Activated naive CD8-positive, alpha-beta T cell treated with anti-CD3 and anti-CD28 coated beads, Interleukin-2, amount 50 U/mL, for 24 hours (primary cell): ENCODE measurements around the gene NLRP10.

Experiments
- ATAC-seq: fragments of 150-1000 bp; cut with Tn5 transposase; one replicate; pipeline ENCODE4 v1.10.0; 2021
- DNase-seq: peaks from one replicate; pipeline ENCODE4 v3.0.0; 2021
- H3K27ac Mint-ChIP-seq: one replicate; pipeline ENCODE4 v1.8.0; 2021; ENCODE audit warnings: mild to moderate bottlenecking, mixed read lengths
- H3K27me3 Mint-ChIP-seq: one replicate; pipeline ENCODE4 v1.8.0; 2021; ENCODE audit warnings: mixed read lengths
- H3K36me3 Mint-ChIP-seq: one replicate; pipeline ENCODE4 v1.8.0; 2021; ENCODE audit warnings: low read depth, mixed read lengths
- H3K4me1 Mint-ChIP-seq: one replicate; pipeline ENCODE4 v1.8.0; 2021; ENCODE audit warnings: mixed read lengths
- H3K4me3 Mint-ChIP-seq: one replicate; pipeline ENCODE4 v1.8.0; 2021; ENCODE audit warnings: mild to moderate bottlenecking, moderate library complexity, mixed read lengths
- H3K9me3 Mint-ChIP-seq: one replicate; pipeline ENCODE4 v1.8.0; 2021; ENCODE audit warnings: mixed read lengths

NLRP10 gene

DNA sequence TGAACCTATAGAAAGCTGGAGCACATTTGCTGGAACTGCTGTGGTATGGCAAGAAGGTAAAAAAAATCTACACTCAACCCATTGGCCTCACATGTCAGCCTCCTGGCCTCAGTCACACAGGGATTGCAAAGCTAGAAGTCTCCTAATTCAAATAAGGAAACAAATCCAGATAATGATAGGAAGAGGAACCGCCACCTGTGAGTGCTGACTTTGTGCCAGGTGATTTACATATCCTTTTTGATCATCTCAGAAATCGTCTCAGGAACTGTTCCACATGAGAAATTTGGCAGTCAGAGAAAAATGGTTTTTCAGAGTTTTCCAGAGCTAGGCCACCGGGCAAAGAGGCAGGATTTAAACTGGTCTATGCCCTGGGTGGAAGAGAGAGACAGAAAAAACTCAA lies 986 bp downstream of the NLRP10 start:
- H3K4me3 Mint-ChIP-seq = no peak overlapping the region
- DNase-seq = no peak

DNA sequence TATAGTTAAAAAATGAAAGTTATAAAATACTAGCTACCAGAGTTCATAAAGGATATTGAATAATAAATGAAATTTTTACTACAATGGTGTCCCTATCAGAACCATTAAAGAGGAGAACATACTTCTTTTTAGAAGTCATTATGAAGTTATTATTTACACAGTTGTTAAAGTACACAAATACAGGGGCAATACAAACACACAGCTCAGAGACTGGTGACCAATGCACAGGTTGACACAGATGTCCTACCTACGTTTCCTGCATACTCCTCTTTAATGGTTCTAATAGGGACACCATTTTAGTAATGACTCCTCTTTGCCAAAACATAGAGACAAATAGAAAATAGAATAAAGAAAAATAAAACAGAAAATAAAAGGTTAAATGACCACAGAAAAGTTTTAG lies 10.1 kb downstream of the NLRP10 start:
- H3K9me3 Mint-ChIP-seq = no peaks in the 10 kb centered on the region
- no peak overlapping the region for H3K27ac Mint-ChIP-seq
- ATAC-seq = no peak
- DNase-seq = no peak
- no peaks in the 10 kb centered on the region for H3K36me3 Mint-ChIP-seq
- no peak overlapping the region for H3K4me3 Mint-ChIP-seq
- peaks cover 5% of the 10 kb centered on the region for H3K27me3 Mint-ChIP-seq
- H3K4me1 Mint-ChIP-seq = no peaks in the 10 kb centered on the region

More for the DNA sequence above, 986 bp downstream of the NLRP10 start:
- no peak for ATAC-seq
- Mint-ChIP-seq H3K27me3 (peaks cover 6% of the 10 kb centered on the region), H3K36me3 (no peaks in the 10 kb centered on the region), H3K4me1 (no peaks in the 10 kb centered on the region), H3K9me3 (no peaks in the 10 kb centered on the region), H3K27ac (no peak overlapping the region)

DNA sequence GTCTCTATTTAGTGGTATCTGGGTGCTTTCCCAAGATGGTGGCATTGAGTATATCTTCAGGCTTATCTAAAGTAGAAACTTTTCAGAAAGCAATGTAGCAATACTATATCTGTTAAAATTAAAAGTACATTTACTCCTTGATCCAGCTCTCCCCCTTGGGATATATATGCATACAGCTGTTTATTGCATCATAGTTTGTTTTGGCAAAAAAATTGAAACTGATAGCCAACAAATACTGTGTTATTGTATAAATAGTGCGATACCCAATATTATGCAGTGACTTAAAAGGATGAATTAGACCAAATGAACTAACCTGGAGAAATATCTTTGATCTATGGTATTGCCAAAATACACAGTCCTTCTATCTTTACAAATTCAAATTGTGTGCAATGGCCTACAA lies 15.3 kb downstream of the NLRP10 start:
- Mint-ChIP-seq H3K27ac (no peak overlapping the region), H3K4me1 (no peaks in the 10 kb centered on the region), H3K27me3 (peaks cover 4% of the 10 kb centered on the region), H3K9me3 (no peaks in the 10 kb centered on the region), H3K4me3 (no peak overlapping the region), H3K36me3 (no peaks in the 10 kb centered on the region)
- ATAC-seq (no peak), DNase-seq (no peak)

DNA sequence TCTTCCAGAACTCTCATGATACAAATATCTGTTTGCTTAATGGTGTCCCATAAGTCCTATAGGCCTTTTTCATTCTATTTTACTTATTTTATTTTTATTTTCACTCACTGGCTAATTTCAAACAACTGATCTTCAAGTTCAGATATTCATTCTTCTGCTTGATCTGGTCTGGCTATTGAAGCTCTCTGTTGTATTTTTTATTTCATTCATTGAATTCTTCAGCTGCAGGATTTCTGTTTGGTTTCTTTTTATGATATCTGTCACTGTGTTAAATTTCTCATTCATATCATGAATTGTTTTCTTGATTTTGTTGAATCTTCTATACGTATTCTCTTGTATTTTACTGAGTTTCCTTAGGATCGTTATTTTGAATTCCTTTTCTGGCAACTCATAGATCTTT lies 21.1 kb downstream of the NLRP10 start:
- H3K4me1 Mint-ChIP-seq = no peaks in the 10 kb centered on the region
- no peak overlapping the region for H3K27ac Mint-ChIP-seq
- ATAC-seq = no peak
- no peak for DNase-seq
- H3K4me3 Mint-ChIP-seq = no peak overlapping the region
- H3K36me3 Mint-ChIP-seq = no peaks in the 10 kb centered on the region
- H3K27me3 Mint-ChIP-seq = peaks cover 9% of the 10 kb centered on the region
- peaks cover 22% of the 10 kb centered on the region for H3K9me3 Mint-ChIP-seq

DNA sequence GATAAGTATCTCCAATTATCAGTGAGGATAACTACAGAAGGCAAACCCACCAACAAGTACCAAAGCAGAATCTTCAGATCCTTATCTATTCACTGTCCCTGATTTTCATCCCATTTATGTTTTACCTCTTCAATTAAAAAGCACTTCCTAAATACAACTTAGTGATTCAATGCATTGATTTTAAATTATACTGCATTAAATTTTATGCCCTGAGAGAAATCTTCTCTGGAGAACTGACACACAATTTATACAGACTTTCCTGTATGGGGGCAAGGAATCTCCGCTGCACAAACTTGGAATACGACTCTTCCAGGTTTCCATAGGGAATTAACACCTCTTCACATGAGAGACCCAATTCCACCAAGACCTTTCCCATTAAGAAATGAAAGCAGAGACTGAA lies 23.6 kb downstream of the NLRP10 start, which contains the start of gene OR10A3:
TSS of gene OR10A3 (minus strand) at position 101 of the 400 bp plus-strand sequence. CDS start 2,188 bp downstream, outside the sequence.
- Mint-ChIP-seq H3K36me3 (no peaks in the 10 kb centered on the region), H3K27me3 (peaks cover 6% of the 10 kb centered on the region), H3K4me1 (no peaks in the 10 kb centered on the region), H3K9me3 (peaks cover 22% of the 10 kb centered on the region), H3K27ac (no peak within 1 kb of the TSS), H3K4me3 (no peak within 1 kb of the TSS)
- DNase-seq = no peak
- no peak for ATAC-seq

DNA sequence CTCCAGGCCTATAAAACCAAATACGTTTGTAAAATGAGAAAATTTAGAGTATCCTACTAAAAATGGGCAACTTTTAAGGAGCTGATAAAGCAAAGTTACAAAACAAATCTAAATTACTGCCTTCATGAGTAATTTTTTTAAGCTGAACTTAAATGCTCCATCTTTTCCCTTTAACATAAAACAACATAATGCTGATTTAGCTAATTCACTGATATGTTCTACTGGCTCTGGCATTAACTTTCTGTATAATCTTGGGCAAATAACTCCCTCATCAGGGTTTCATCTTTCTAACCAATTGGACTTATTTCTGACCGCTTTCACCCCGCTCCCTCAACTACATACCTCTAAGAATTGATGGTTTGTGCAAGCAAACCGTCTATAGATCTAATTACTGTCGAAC lies 24.1 kb downstream of the NLRP10 start:
- Mint-ChIP-seq H3K4me3 (no peak overlapping the region), H3K36me3 (no peaks in the 10 kb centered on the region), H3K4me1 (no peaks in the 10 kb centered on the region), H3K27me3 (peaks cover 9% of the 10 kb centered on the region), H3K9me3 (peaks cover 22% of the 10 kb centered on the region), H3K27ac (no peak overlapping the region)
- DNase-seq (no peak), ATAC-seq (no peak)

DNA sequence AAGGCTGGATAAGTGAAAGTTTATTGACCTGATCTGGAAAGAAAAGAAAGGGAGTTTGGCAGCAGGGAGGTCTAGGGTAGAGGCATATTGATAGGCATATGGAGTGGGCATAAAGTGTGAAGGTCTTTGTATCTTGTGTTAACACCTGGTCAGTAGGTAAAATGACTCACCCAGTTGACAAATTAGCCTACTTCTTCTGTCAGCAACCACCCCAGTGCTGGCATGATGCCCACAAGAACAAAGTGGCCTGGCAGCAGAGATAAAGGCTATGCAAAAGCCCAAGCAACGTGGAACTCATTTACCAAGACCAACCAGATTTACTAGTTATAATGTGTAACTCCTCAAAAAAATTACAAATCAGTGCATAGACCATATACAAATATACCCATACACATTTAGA lies 28.6 kb downstream of the NLRP10 start:
- DNase-seq (no peak), ATAC-seq (no peak)
- Mint-ChIP-seq H3K4me3 (no peak overlapping the region), H3K9me3 (peaks cover under 1% of the 10 kb centered on the region), H3K4me1 (no peaks in the 10 kb centered on the region), H3K27ac (no peak overlapping the region), H3K27me3 (peaks cover 20% of the 10 kb centered on the region), H3K36me3 (no peaks in the 10 kb centered on the region)

DNA sequence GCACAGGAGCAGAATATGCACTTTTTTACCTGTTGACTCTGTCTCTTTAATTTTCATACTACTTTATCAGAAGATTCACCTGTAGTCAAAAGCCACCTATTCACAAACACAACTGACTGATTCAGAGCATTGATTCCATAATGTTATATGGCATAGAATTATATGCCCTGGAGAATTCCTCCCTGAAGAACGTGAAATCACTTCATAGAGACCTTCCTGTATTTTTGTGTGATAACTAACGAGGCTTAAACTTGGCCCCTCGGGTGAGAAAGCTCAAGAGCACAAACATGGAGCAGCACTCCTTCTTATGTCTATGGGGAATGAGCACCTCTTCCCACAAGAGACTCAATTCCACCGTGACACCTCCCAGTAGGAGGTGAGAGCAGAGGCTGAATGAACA lies 34.1 kb downstream of the NLRP10 start, which contains the start of gene OR10A6:
TSS of gene OR10A6 (minus strand) at position 101 of the 400 bp plus-strand sequence. CDS start 2,606 bp downstream, outside the sequence.
- no peak within 1 kb of the TSS for H3K4me3 Mint-ChIP-seq
- H3K27me3 Mint-ChIP-seq = peaks cover 33% of the 10 kb centered on the region

DNA sequence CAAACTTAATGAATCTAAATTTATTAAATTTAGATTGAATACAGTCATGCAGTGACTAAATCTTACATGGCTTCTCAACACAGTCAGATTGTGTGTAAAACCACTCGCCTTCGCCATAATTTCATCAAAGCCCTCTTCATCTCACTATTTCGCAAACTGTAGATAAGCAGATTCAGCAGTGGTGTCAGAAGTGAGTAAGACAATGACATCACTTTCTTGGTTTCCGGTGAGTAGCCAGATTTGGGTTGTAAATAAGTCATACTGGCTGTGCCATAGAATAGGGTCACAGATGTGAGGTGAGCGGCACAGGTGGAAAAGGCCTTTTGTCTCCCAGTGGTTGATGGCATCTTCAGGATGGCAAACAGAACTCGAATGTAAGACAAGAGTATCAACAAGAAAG lies 37.6 kb downstream of the NLRP10 start:
- H3K9me3 Mint-ChIP-seq = no peaks in the 10 kb centered on the region
- peaks cover 36% of the 10 kb centered on the region for H3K27me3 Mint-ChIP-seq
- DNase-seq (no peak), ATAC-seq (no peak)
- no peaks in the 10 kb centered on the region for H3K4me1 Mint-ChIP-seq
- no peak overlapping the region for H3K4me3 Mint-ChIP-seq
- no peaks in the 10 kb centered on the region for H3K36me3 Mint-ChIP-seq
- no peak overlapping the region for H3K27ac Mint-ChIP-seq

More for the DNA sequence above, 34.1 kb downstream of the NLRP10 start, which contains the start of gene OR10A6:
- Mint-ChIP-seq H3K4me1 (no peaks in the 10 kb centered on the region), H3K27ac (no peak within 1 kb of the TSS), H3K9me3 (no peaks in the 10 kb centered on the region), H3K36me3 (no peaks in the 10 kb centered on the region)
- ATAC-seq (no peak), DNase-seq (no peak)

DNA sequence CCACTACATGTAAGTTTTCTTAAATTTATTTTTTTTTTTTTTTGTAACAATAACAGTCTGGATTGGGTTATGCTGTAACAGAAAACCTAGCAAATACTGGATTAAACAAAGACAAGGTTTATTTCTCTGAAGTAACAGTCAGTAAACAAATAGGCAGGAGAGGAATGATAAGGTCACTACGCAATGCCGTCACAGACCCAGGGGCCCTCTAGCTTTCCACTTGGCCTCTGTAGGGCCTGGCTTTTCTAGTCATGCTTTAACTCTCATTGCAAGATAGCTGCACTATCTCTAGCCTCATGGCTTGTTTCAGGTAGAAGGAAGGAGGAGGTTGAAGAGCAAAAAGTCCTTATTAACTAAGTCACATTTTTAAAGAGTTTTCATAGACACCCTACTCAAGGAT lies 40.7 kb downstream of the NLRP10 start:
- no peaks in the 10 kb centered on the region for H3K36me3 Mint-ChIP-seq
- H3K9me3 Mint-ChIP-seq = no peaks in the 10 kb centered on the region
- ATAC-seq (no peak), DNase-seq (no peak)
- H3K27ac Mint-ChIP-seq = no peak overlapping the region
- peaks cover 23% of the 10 kb centered on the region for H3K27me3 Mint-ChIP-seq
- no peaks in the 10 kb centered on the region for H3K4me1 Mint-ChIP-seq
- H3K4me3 Mint-ChIP-seq = no peak overlapping the region

DNA sequence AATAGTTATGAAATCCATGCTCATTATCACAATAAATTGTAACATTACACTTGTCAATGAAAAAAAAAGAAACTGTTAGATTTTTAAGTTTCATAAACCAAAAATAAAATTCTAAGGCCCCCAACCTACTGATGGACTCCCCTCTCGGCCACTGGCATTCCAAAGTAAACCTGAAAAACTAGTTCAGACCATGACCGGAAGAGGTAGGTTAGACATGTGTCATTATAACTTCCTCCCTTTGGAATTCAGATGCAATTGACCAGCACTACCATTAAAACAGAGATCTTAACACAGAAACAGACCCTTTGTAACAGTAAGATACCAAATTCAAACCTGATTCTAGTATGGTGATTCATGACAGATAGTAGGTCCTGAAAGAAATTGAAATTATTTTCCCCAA lies 47.1 kb downstream of the NLRP10 start:
- ATAC-seq (no peak), DNase-seq (no peak)
- H3K4me3 Mint-ChIP-seq = no peak overlapping the region
- no peak overlapping the region for H3K27ac Mint-ChIP-seq
- H3K27me3 Mint-ChIP-seq = no peaks in the 10 kb centered on the region
- H3K36me3 Mint-ChIP-seq = no peaks in the 10 kb centered on the region
- no peaks in the 10 kb centered on the region for H3K9me3 Mint-ChIP-seq
- H3K4me1 Mint-ChIP-seq = no peaks in the 10 kb centered on the region
